Regular cardiac myocyte (primary cell): ENCODE results near the gene GSTCD. TPM values are rescaled to one million over a fixed set of nuclear protein-coding genes. Genes with fewer than 3 reads are reported as not detected.

Experiments
- total RNA-seq: library from RNA; depleted of rRNA; stranded (reverse); fragments of >200 nt; gene quantifications from 2 replicates; pipeline ENCODE4 v1.2.3, GENCODE V29; 2014

The GSTCD gene
- 16.6 and 23.2 TPM in 2 replicates for total RNA-seq

DNA sequence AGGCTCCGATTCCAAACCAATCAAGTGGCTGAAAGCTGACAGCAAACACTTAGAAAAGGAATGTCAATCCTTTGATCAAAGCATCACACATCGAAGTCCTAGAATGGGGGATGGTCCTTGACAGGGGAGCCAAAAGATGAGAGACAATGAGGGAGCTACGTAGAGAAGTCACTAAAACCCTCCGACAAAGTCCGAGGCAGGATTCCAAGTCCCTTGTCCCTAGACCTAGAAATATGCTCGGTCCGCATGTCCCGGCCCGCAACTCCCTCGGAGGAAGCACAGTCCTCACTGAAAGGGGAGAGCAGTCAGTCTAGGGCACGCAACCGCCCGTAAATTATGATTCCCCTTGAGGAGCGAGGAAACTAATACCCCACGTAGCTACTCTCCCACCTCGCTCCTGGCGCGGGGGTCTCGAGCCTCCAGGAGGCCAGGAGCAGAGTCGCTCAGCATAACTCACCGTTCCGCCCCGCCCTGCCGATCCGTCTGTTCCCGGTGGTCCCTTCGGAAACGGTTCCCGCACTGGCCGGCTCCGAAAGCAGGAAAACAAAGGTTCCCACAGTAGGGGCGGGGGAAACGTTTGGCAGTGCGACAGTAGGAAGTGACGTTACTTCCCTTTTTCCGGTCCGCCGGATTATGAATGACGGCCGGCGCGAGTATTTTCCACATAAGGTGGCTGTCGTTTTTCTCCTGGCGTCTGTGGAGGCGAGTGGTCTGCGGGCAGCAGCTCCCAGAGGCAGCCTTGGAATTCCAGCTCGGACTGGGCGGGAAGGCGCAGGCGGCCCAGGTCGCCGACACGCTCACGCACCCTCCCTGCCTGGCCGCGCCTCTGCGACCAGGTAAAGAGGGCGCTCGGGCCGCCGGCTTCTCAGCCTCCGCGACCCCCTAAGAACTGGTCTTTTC is at the start of gene GSTCD, which contains the start of gene INTS12:
Gene GSTCD, plus strand, starts transcription at position 604 of the 900 bp plus-strand sequence. CDS start 8,830 bp downstream, outside the sequence.
Gene INTS12, minus strand, starts transcription at position 509 of the 900 bp plus-strand sequence. CDS start 8,684 bp downstream, outside the sequence.

GRCh38 chr4:105894660-105895582 is 186.3 kb downstream of the GSTCD start, which contains the start of gene NPNT:
Gene NPNT (plus strand): TSS chr4:105895471. CDS start chr4:105895653, 182 bp downstream.

Other genes with a start within 250 kb of the GSTCD start
- 74.0 and 91.0 TPM in 2 replicates for gene PPA2, start 234.7 kb upstream of the GSTCD start, total RNA-seq
- gene ARHGEF38, start 156.2 kb upstream of the GSTCD start, total RNA-seq: under 0.01 TPM in 1 of 2 replicates, not detected in the other
- 16.9 and 20.9 TPM in 2 replicates for gene INTS12, start 95 bp upstream of the GSTCD start, total RNA-seq
- gene NPNT, start 186.7 kb downstream of the GSTCD start, total RNA-seq: 0.56 TPM in 1 of 2 replicates, not detected in the other